Activated CD4-positive, alpha-beta T cell treated with anti-CD3 and anti-CD28 coated beads, Interleukin-10, Interleukin-2, amounts not matched to agents 100 ng/mL and 50 ng/mL, durations not matched to agents 16 hours and 8 hours (primary cell): ENCODE results near the gene DNAH10.
"Not testable (repeated sequence)": the region's sequence is repeated elsewhere in the genome, so short reads cannot be mapped to it uniquely, and the experiment has no call there.

Source experiments
- DNase-seq: peaks from one replicate; pipeline ENCODE4 v3.0.0-alpha.2; 2020

Gene DNAH10

GRCh38 chr12:123749355-123749754, 12.7 kb upstream of the DNAH10 start:
- DNase-seq = no peak

- DNase-seq = no peak
These were observed 11.9 kb upstream of the DNAH10 start for GRCh38 chr12:123750159-123750656.

GRCh38 chr12:123752046-123752445, 10.1 kb upstream of the DNAH10 start:
- no peak for DNase-seq

- no peak for DNase-seq
These were observed 7.9 kb upstream of the DNAH10 start for GRCh38 chr12:123754041-123754772.

GRCh38 chr12:123757561-123757960, 4.5 kb upstream of the DNAH10 start:
- DNase-seq = no peak

GRCh38 chr12:123760267-123760938, 1.7 kb upstream of the DNAH10 start:
- no peak for DNase-seq

GRCh38 chr12:123762715-123763052, 583 bp downstream of the DNAH10 start:
- no peak for DNase-seq

- no peak for DNase-seq
These were observed 992 bp downstream of the DNAH10 start for GRCh38 chr12:123763093-123763492.

- DNase-seq = no peak
These were observed 2.0 kb downstream of the DNAH10 start for GRCh38 chr12:123764109-123764508.

GRCh38 chr12:123765504-123766035, 3.5 kb downstream of the DNAH10 start:
- DNase-seq = no peak

- DNase-seq = peak; percentile 64
These were observed 5.5 kb downstream of the DNAH10 start for GRCh38 chr12:123767613-123768012.

GRCh38 chr12:123771261-123771660, 9.2 kb downstream of the DNAH10 start:
- DNase-seq = no peak

- DNase-seq = no peak
These were observed 10.0 kb downstream of the DNAH10 start for GRCh38 chr12:123772074-123772473.

GRCh38 chr12:123773375-123773774, 11.3 kb downstream of the DNAH10 start:
- DNase-seq = no peak

GRCh38 chr12:123779551-123779950, 17.4 kb downstream of the DNAH10 start:
- DNase-seq = no peak

GRCh38 chr12:123782997-123783792, 21.1 kb downstream of the DNAH10 start:
- no peak for DNase-seq

- no peak for DNase-seq
These were observed 25.4 kb downstream of the DNAH10 start for GRCh38 chr12:123787466-123787865.

- DNase-seq = no peak
These were observed 26.4 kb downstream of the DNAH10 start for GRCh38 chr12:123788541-123788940.

GRCh38 chr12:123789422-123789821, 27.3 kb downstream of the DNAH10 start:
- not testable (repeated sequence) for DNase-seq

GRCh38 chr12:123790905-123791467, 28.9 kb downstream of the DNAH10 start:
- DNase-seq = no peak

GRCh38 chr12:123794027-123794426, 31.9 kb downstream of the DNAH10 start:
- no peak for DNase-seq

GRCh38 chr12:123798518-123798917, 36.4 kb downstream of the DNAH10 start:
- DNase-seq = no peak

GRCh38 chr12:123799227-123799626, 37.1 kb downstream of the DNAH10 start:
- no peak for DNase-seq
